H1 (cell line): ENCODE results near the gene PPP1R2. TPM values are rescaled to one million over a fixed set of nuclear protein-coding genes. Genes with fewer than 3 reads are reported as not detected.

Source experiments
- CTCF ChIA-PET: fragments of 300-600 bp; sonication (Branson Sonifier 250); formaldehyde crosslinking; loops from one replicate; lab custom pipeline; 2021; ENCODE audit not compliant: partially characterized antibody; lab: Charles Lee
- POLR2A ChIA-PET: fragments of 300-600 bp; sonication (Branson Sonifier 250); formaldehyde crosslinking; loops from one replicate; lab custom pipeline; 2021; ENCODE audit warnings: inconsistent platforms; ENCODE audit not compliant: partially characterized antibody; lab: Charles Lee
- DNase-seq, 2 experiments: peaks; one replicate each; pipeline versions ENCODE4 v3.0.0 to v3.0.0-alpha.2; 2010 to 2022; ENCODE audit warnings: low spot score in 2 of 2, low read depth in 1 of 2, mixed read lengths in 1 of 2
- FAIRE-seq: peaks from 2 replicates; lab custom pipeline; 2011; peaks lifted over from hg19 to GRCh38; lab: Jason Lieb, UNC
- H2AFZ ChIP-seq: 2 replicates; pipeline ENCODE4 v1.8.1; 2012; ENCODE audit warnings: low read length, inconsistent platforms
- H2AK5ac ChIP-seq: 2 replicates; pipeline ENCODE4 v1.6.1; 2013; ENCODE audit warnings: low read depth, low read length
- H2BK120ac ChIP-seq: replicated peaks from 2 replicates; pipeline ENCODE3; 2013; ENCODE audit warnings: low read depth, low read length, inconsistent platforms
- H2BK12ac ChIP-seq: 2 replicates; pipeline ENCODE4 v1.6.1; 2013; ENCODE audit warnings: low read depth, low read length
- H2BK15ac ChIP-seq: 2 replicates; pipeline ENCODE4 v1.6.1; 2013; ENCODE audit warnings: low read length
- H2BK20ac ChIP-seq: 2 replicates; pipeline ENCODE4 v1.6.1; 2013; ENCODE audit warnings: low read length
- H2BK5ac ChIP-seq: 2 replicates; pipeline ENCODE4 v1.6.1; 2013; ENCODE audit warnings: low read depth, low read length
- H3K14ac ChIP-seq: 2 replicates; pipeline ENCODE4 v1.6.1; 2013; ENCODE audit warnings: inconsistent platforms; ENCODE audit not compliant: insufficient read length
- H3K18ac ChIP-seq: 2 replicates; pipeline ENCODE4 v1.6.1; 2013; ENCODE audit warnings: low read length; ENCODE audit errors: extremely low read depth
- H3K23ac ChIP-seq: 2 replicates; pipeline ENCODE4 v1.6.1; 2013; ENCODE audit warnings: inconsistent platforms; ENCODE audit not compliant: insufficient read length
- H3K23me2 ChIP-seq: 2 replicates; pipeline ENCODE4 v1.6.1; 2013; ENCODE audit warnings: low read depth, low read length
- H3K27ac ChIP-seq: 2 replicates; pipeline ENCODE4 v1.6.1; 2011; ENCODE audit warnings: low read depth, low read length, inconsistent platforms
- H3K27me3 ChIP-seq, 4 experiments: replicated peaks in 1 of 4; 1 replicate in 1 of 4; 2 replicates in 3 of 4; pipeline versions ENCODE4 v1.6.1 to v1.8.1; 2011 to 2013; ENCODE audit warnings: low read length in 3 of 4, mild to moderate bottlenecking in 3 of 4, inconsistent platforms in 2 of 4, mixed read lengths in 2 of 4, moderate library complexity in 1 of 4; ENCODE audit not compliant: control insufficient read depth in 3 of 4, insufficient read depth in 3 of 4; ENCODE audit errors: extremely low read depth in 1 of 4
- H3K36me3 ChIP-seq, 4 experiments: 2 replicates each; pipeline versions ENCODE4 v1.6.1 to v1.8.1; 2011 to 2013; ENCODE audit warnings: mild to moderate bottlenecking in 4 of 4, low read length in 3 of 4, moderate library complexity in 2 of 4, control low read depth in 1 of 4, inconsistent platforms in 1 of 4; ENCODE audit not compliant: insufficient read depth in 4 of 4, control insufficient read depth in 2 of 4
- H3K4ac ChIP-seq: replicated peaks from 2 replicates; pipeline ENCODE3; 2013; ENCODE audit warnings: low read length, low read depth, mixed read lengths, inconsistent platforms; ENCODE audit not compliant: insufficient read length
- H3K4me1 ChIP-seq, 4 experiments: replicated peaks in 1 of 4; 1 replicate in 1 of 4; 2 replicates in 3 of 4; pipeline versions ENCODE4 v1.6.1 to v1.8.1; 2011 to 2013; ENCODE audit warnings: low read length in 3 of 4, inconsistent platforms in 2 of 4, mixed read lengths in 1 of 4; ENCODE audit not compliant: insufficient read depth in 4 of 4, control insufficient read depth in 3 of 4
- H3K4me2 ChIP-seq, 2 experiments: 2 replicates each; pipeline versions ENCODE4 v1.6.1 to v1.8.1; 2011 to 2013; ENCODE audit warnings: low read depth in 2 of 2, low read length in 2 of 2, control low read depth in 1 of 2, inconsistent platforms in 1 of 2, mild to moderate bottlenecking in 1 of 2; ENCODE audit not compliant: insufficient read depth in 1 of 2
- H3K4me3 ChIP-seq, 4 experiments: fragments of 200-600, 300-600 bp in 1 of 4; sonication (generic), shearing (Covaris generic), sonication (Bioruptor Twin) in 1 of 4; 2 replicates each; pipeline versions ENCODE4 v1.5.1 to v1.8.1; 2011 to 2016; ENCODE audit warnings: low read length in 4 of 4, low read depth in 3 of 4, control low read depth in 2 of 4, inconsistent platforms in 2 of 4, mild to moderate bottlenecking in 2 of 4, mixed read lengths in 1 of 4, moderate library complexity in 1 of 4; ENCODE audit not compliant: insufficient read depth in 2 of 4; ENCODE audit errors: extremely low read depth in 1 of 4
- H3K56ac ChIP-seq: replicated peaks from 2 replicates; pipeline ENCODE3; 2013; ENCODE audit warnings: low read depth, mild to moderate bottlenecking, mixed read lengths, low read length, inconsistent platforms; ENCODE audit not compliant: insufficient read length
- H3K79me1 ChIP-seq: 2 replicates; pipeline ENCODE4 v1.6.1; 2013; ENCODE audit warnings: low read depth, low read length, control low read depth
- H3K79me2 ChIP-seq, 2 experiments: 2 replicates each; pipeline versions ENCODE4 v1.6.1 to v1.8.1; 2012 to 2013; ENCODE audit warnings: low read length in 2 of 2, mild to moderate bottlenecking in 2 of 2, inconsistent platforms in 1 of 2; ENCODE audit not compliant: insufficient read depth in 2 of 2, control insufficient read depth in 1 of 2
- H3K9ac ChIP-seq, 4 experiments: replicated peaks in 1 of 4; 1 replicate in 1 of 4; 2 replicates in 3 of 4; pipeline versions ENCODE4 v1.6.1 to v1.8.1; 2011 to 2013; ENCODE audit warnings: low read depth in 3 of 4, low read length in 3 of 4, control low read depth in 2 of 4, mild to moderate bottlenecking in 2 of 4, moderate library complexity in 2 of 4, inconsistent platforms in 1 of 4; ENCODE audit errors: extremely low read depth in 1 of 4
- H3K9me3 ChIP-seq, 2 experiments: 2 replicates each; pipeline versions ENCODE4 v1.6.1 to v1.8.1; 2012 to 2013; ENCODE audit warnings: mild to moderate bottlenecking in 2 of 2, moderate library complexity in 2 of 2, control low read depth in 1 of 2, inconsistent platforms in 1 of 2, low read depth in 1 of 2, low read length in 1 of 2, mixed read lengths in 1 of 2; ENCODE audit not compliant: insufficient read depth in 2 of 2
- H4K20me1 ChIP-seq, 2 experiments: replicated peaks in 1 of 2; 2 replicates each; pipeline versions ENCODE3 to v1.8.1; 2011 to 2013; ENCODE audit warnings: inconsistent platforms in 2 of 2, low read length in 2 of 2, mild to moderate bottlenecking in 1 of 2; ENCODE audit not compliant: insufficient read depth in 2 of 2, control insufficient read depth in 1 of 2
- H4K5ac ChIP-seq: 2 replicates; pipeline ENCODE4 v1.6.1; 2013; ENCODE audit warnings: low read length, low read depth, mixed read lengths, inconsistent platforms; ENCODE audit not compliant: insufficient read length
- H4K8ac ChIP-seq: 2 replicates; pipeline ENCODE4 v1.8.0; 2013; ENCODE audit warnings: mild to moderate bottlenecking, moderate library complexity, low read length, inconsistent platforms; ENCODE audit not compliant: insufficient read depth; ENCODE audit errors: extremely low read depth
- H4K91ac ChIP-seq: replicated peaks from 2 replicates; pipeline ENCODE3; 2013; ENCODE audit warnings: low read length, mixed read lengths, inconsistent platforms; ENCODE audit not compliant: insufficient read length
- BRCA1 ChIP-seq: IDR thresholded peaks from 2 replicates; pipeline ENCODE4 v1.6.1; 2012; ENCODE audit warnings: low read depth, low read length, improper control_type of control experiment
- CHD1 ChIP-seq: IDR thresholded peaks from 2 replicates; pipeline ENCODE4 v1.6.1; 2012; ENCODE audit warnings: low read depth, low read length, improper control_type of control experiment
- EZH2 ChIP-seq: fragments of 200-600 bp; sonication (generic); IDR thresholded peaks from 2 replicates; pipeline ENCODE4 v1.7.1; 2012; ENCODE audit warnings: low read depth, mild to moderate bottlenecking, moderate library complexity, low read length, inconsistent platforms; ENCODE audit not compliant: severe bottlenecking
- GABPA ChIP-seq: IDR thresholded peaks from 2 replicates; pipeline ENCODE4 v1.6.1; 2011; ENCODE audit warnings: mild to moderate bottlenecking, low read length, moderate library complexity, borderline replicate concordance; ENCODE audit not compliant: insufficient read depth
- NRF1 ChIP-seq: IDR thresholded peaks from 2 replicates; pipeline ENCODE4 v1.6.1; 2011; ENCODE audit warnings: mild to moderate bottlenecking, low read depth, low read length, improper control_type of control experiment
- PHF8 ChIP-seq: fragments of 200-600 bp; sonication (generic); conservative IDR thresholded peaks from 2 replicates; pipeline ENCODE4 v1.7.1; 2012; ENCODE audit warnings: low read depth, mild to moderate bottlenecking, inconsistent platforms, low read length, moderate library complexity
- POLR2AphosphoS5 ChIP-seq: IDR thresholded peaks from 2 replicates; pipeline ENCODE4 v1.6.1; 2011; ENCODE audit warnings: low read depth, low read length
- RNF2 ChIP-seq: fragments of 200-900, 300-1000 bp; sonication (generic); IDR thresholded peaks from 2 replicates; pipeline ENCODE4 v1.7.1; 2016; ENCODE audit warnings: borderline replicate concordance, low read depth, mild to moderate bottlenecking, antibody characterized with exemption, low read length; ENCODE audit not compliant: poor library complexity, severe bottlenecking; ENCODE audit errors: missing control alignments
- SAP30 ChIP-seq: fragments of 300-600 bp; sonication (generic); IDR thresholded peaks from 2 replicates; pipeline ENCODE4 v1.7.1; 2012; ENCODE audit warnings: low read length, moderate library complexity, mild to moderate bottlenecking, inconsistent platforms; ENCODE audit not compliant: insufficient read depth, insufficient replicate concordance
- SIX5 ChIP-seq: IDR thresholded peaks from 2 replicates; pipeline ENCODE4 v1.6.1; 2011; ENCODE audit warnings: mild to moderate bottlenecking, low read depth, low read length
- TAF1 ChIP-seq: IDR thresholded peaks from 2 replicates; pipeline ENCODE4 v1.6.1; 2011; ENCODE audit warnings: mild to moderate bottlenecking, low read depth, low read length
- WGBS, 2 experiments: shearing (Covaris generic) in 1 of 2; methylation state at CpG; one replicate each; pipeline versions ENCODE4 v1.1.6 to v1.1.7; 2013 to 2015; ENCODE audit warnings: low lambda C conversion rate in 2 of 2, mixed read lengths in 2 of 2, inconsistent platforms in 1 of 2, low coverage in 1 of 2, missing lambda C conversion rate in 1 of 2; ENCODE audit not compliant: insufficient replicate concordance in 2 of 2, insufficient coverage in 1 of 2, insufficient read length in 1 of 2; ENCODE audit errors: extremely low coverage in 1 of 2, missing lambda C conversion rate in 1 of 2; 5-methylcytosine and 5-hydroxymethylcytosine counted together
- polyA plus RNA-seq, 7 experiments: library from polyadenylated mRNA; depleted of rRNA in 3 of 7; stranded (reverse) in 5 of 7; unstranded in 2 of 7; fragments of >200 nt in 5 of 7; fragments of 200-250 nt in 2 of 7; gene quantifications; 1 replicate in 5 of 7; 2 replicates in 1 of 7; 4 replicates in 1 of 7; pipeline versions ENCODE4 v1.2.1 to v1.2.3, GENCODE V29; 2011 to 2013; ENCODE audit warnings: missing spikeins in 2 of 7, mixed read lengths in 2 of 7
- total RNA-seq: library from RNA; stranded (reverse); fragmentation: NEBNext Ultra II Directional; extraction: Animal tissue kit (Norgen Biotek cat#: 25700); gene quantifications from 2 replicates; pipeline ENCODE4 v1.2.1, GENCODE V29; 2021
- TF ChIP-seq, protein P1 (sequence below): IDR thresholded peaks from 2 replicates; pipeline ENCODE4 v1.6.1; 2012; ENCODE audit warnings: inconsistent platforms

Gene PPP1R2
- total and polyA plus RNA-seq, 2 of the 8 experiments (the other 6 are each of a cell fraction or from before 2014, with no cell fraction given): 14.0 to 26.5 TPM

DNA sequence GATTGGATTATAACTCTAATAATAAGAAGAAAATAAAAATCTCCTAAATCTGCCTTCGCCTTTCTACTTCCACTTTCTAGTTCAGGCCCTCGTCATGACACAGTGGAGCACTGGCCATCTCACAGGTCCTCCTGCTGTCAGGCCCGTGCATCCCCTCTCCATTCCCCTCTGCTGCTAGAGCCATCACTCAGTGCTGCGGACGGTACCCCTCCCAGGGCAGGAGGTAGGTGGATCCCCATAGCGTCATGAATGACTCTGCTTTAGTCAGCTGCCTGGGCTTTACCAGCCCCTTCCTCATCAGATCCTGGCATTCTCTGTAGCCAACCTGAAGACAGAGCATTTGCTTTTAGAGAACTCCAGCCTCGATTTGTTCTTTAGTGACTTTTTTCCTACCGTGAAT lies 12.0 kb upstream of the PPP1R2 start:
- Histone ChIP-seq H3K4me3 (no peak overlapping the region), H3K36me3 (no peaks in the 10 kb centered on the region), H4K91ac (no peak overlapping the region), H2AFZ (no peak overlapping the region), H3K4me1 (peaks cover 0 to 3% (median under 1%) of the 10 kb centered on the region in 4 experiments; a peak in 1 of 7 replicates), H3K23ac (no peak overlapping the region), H2AK5ac (no peak overlapping the region), H2BK12ac (no peak overlapping the region), H3K9me3 (no peaks in the 10 kb centered on the region), H3K14ac (no peak overlapping the region), H3K27ac (no peak overlapping the region), H3K23me2 (no peaks in the 10 kb centered on the region), H3K4me2 (no peak overlapping the region), H3K27me3 (no peaks in the 10 kb centered on the region; a peak in 3 of 7 replicates), H3K18ac (no peak overlapping the region), H3K79me2 (no peaks in the 10 kb centered on the region), H2BK20ac (no peak overlapping the region), H4K8ac (no peak overlapping the region), H4K20me1 (no peaks in the 10 kb centered on the region), H3K9ac (no peak overlapping the region), H4K5ac (no peak overlapping the region), H3K56ac (no peak overlapping the region), H2BK120ac (no peak overlapping the region), H3K4ac (no peak overlapping the region), H2BK15ac (no peak overlapping the region), H2BK5ac (no peak overlapping the region), H3K79me1 (no peaks in the 10 kb centered on the region)
- ChIA-PET CTCF (interaction anchor here (1.1 to 2.5 kb wide), 4 partner anchors 11 to 28 kb away, joined by 3 to 9 read pairs (median 4); partner anchors contain the start of gene APOD), POLR2A (interaction anchor here (1.3 to 1.5 kb wide), 2 partner anchors 12 kb away, joined by 3 to 5 read pairs; partner anchors contain the start of gene PPP1R2)
- 65% methylated on average over 8 of the region's 8 CpGs; no CpG with 5 or more reads in 1 of the 2 experiments for WGBS, 2 experiments
- DNase-seq (no peak), FAIRE-seq (no peak)
- TF ChIP-seq PHF8 (no peak), RNF2 (no peak), NRF1 (no peak), POLR2AphosphoS5 (no peak), EZH2 (no peak), CHD1 (no peak), SAP30 (no peak), TAF1 (no peak), BRCA1 (no peak), GABPA (no peak), SIX5 (no peak)
- TF ChIP-seq, protein P1, sequence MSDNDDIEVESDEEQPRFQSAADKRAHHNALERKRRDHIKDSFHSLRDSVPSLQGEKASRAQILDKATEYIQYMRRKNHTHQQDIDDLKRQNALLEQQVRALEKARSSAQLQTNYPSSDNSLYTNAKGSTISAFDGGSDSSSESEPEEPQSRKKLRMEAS: no peak
